ENCODE data around the gene FAM120B.
A peak's percentile ranks its signal among the peaks of the same experiment; 100 is the strongest.

Gene FAM120B

DNA sequence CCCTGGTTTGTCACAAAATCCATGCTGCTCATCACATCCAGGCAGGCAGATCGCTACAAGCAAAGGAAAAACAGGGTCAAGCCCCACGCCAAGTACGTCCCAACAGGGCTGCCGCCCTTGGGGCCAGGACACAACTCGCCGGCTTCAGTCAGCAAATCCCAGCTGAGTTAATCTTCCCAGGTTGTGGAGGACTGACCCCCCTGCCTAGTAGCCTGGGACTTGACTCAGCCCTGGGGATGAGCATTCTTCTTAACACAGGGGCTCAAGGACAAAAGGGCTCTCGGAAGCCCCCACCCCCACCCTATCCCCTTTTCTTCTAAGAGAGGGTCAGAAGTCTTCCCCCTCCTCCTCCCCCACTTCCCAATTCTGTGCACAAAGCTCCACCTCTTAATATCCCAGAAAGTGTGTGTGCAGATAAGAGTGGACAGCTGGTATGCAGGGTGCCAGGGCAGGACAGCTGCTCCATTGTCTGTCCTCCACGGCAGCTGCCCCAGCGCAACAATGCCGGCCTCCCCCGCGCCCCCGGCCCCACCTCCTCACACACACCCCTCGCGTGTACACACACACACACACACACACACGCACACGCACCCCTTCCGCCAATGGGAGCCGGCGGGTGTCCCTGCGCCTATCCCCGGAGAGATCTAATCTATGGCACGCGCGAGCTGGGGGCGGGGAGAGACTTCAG is 20.2 kb upstream of the FAM120B start:
- H3K4me3 ChIP-seq (ENCODE audit: low read depth, low read length): no peak overlapping the region

DNA sequence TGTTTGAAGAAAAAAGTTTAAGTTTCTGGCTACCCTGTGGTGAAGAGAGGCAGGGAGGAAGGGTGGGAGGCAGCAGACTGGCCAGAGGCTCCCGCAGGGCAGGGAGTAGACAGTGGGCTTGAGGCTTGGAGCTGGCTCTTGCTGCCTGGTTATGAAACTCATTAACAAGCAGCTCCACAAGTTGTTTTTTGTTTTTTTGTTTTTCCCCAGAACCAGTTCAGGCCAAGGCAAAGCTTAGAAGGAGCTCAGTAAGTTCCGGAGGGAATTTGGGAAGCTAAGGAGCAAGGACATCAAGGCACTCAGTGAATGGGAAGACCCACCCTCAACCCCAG is 19.7 kb upstream of the FAM120B start:
- H3K4me3 ChIP-seq (ENCODE audit: low read depth, low read length): no peak overlapping the region

DNA sequence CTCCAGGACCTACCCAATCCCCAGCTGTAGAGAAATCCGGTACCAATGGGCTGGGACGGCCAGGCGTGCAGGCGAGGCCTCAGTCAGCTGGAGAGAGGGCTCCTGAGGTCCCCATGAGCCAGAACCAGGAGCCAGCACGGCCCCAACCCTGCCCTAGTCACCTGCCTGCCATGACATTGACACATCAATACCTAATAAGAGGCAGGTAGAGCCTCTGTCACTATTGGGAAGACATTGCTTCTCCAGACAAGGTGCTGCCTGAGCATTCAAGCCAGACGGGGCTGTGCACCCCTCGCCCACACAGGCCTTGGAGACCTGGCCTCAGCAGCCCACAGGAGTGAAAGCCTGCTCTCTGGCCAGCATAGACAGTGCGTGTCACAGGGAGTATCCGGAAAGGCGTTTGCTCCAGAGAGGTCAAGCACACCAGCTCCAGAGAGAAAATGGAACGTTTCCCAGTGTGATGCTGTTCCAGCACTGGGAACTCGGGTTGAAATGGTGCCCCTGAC is 19.1 kb upstream of the FAM120B start:
- no peak overlapping the region for H3K4me3 ChIP-seq (ENCODE audit: low read depth, low read length)

DNA sequence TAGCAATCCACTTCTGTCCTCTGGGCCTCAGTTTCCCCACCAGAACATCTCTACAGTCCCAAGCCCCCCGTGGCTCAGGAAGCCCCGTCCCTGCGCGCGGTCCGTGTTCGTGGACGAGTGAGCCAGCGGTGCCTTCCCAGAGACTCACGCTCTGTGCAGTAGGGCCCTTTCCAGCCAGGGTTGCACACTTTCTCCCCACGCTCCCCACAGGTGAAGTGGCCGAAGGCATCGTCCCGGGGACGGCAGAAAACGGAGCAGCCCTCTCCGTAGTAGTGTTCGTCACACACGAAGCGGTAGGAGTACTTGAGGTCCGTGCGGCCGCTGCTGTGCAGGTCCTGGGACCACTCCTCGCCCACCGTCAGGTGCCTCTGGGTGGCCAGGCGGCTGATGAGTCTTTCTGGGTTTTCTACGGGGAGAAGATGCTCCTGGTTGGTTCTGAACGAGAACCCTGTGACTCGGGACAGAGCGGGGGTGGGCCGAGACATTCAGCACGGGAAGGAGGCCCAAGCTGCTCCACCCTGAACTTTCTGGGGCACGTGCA is 18.4 kb upstream of the FAM120B start:
- no peak overlapping the region for H3K4me3 ChIP-seq (ENCODE audit: low read depth, low read length)

DNA sequence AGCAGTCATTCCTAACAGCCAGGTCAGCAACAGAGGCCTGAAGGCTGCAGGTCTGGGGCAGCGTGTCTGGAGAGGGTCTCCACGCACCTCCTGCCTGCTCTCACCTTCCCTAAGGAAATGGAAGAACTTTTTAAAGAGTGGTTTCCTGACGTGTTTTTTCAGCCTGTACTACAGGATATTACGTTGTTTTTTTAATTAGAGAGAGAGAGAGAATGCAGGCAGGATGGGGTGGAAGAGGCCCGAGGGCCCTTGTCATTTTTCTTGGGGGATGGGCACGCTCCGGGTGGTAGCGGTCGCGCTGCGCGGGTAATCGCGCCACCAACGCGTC is 17.7 kb upstream of the FAM120B start:
- peak overlapping the region; percentile 21 for H3K4me3 ChIP-seq (ENCODE audit: low read depth, low read length)

DNA sequence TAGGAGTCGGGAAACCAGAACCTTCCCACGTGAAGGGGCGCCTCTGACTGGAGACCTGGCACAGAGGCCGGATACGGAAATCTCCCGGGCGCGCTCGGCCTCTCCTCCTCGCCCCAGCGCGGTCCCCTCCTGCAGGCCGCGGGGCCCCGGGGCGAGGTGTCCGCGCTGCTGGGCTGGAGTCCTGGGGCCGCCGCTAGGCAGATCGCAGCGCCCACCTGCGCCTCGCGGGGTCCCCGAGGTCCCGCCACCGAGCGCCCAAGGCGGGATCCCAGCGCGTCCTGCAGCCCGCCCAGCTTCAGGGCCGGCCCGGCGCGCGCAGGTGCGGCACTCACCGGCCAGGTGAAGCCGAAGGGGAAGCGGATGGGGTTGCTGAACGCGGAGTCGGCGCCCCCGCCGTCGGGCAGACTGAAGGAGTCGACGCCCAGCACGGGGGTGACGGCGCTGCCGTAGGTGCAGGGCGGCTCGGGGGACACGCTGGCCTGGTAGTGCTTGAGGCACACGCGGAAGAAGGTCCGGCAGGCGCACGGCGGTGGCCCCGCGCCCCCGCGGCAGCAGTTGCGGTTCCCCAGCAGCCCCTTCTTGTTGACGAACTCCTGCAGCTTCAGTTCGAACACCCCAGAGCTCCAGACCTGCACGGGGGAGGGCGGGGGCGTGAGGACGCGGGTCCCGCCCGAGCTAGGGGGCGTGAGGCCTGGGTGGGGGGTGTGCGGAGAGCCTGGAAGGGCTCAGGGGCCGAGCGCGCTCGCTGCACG is 17.2 kb upstream of the FAM120B start:
- H3K4me3 ChIP-seq (ENCODE audit: low read depth, low read length): peak overlapping the region; percentile 34

DNA sequence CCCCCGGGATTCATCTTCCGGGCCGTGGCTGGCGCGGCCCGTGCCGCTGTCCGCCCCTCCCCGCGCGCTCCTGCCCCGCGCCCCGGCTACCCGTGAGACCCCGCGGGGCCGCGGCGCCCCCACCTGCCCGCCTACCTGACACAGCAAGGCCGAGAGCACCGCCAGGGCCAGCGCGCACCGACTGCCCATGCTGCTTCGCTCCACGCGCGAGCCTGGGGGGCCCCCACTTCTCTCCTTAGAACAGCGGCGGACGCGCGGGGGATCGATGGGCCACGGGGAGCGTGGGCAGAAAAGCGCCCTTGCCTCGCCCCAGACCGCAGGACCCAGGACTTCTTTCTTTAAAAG is 16.6 kb upstream of the FAM120B start:
- H3K4me3 ChIP-seq (ENCODE audit: low read depth, low read length): peak overlapping the region; percentile 34

DNA sequence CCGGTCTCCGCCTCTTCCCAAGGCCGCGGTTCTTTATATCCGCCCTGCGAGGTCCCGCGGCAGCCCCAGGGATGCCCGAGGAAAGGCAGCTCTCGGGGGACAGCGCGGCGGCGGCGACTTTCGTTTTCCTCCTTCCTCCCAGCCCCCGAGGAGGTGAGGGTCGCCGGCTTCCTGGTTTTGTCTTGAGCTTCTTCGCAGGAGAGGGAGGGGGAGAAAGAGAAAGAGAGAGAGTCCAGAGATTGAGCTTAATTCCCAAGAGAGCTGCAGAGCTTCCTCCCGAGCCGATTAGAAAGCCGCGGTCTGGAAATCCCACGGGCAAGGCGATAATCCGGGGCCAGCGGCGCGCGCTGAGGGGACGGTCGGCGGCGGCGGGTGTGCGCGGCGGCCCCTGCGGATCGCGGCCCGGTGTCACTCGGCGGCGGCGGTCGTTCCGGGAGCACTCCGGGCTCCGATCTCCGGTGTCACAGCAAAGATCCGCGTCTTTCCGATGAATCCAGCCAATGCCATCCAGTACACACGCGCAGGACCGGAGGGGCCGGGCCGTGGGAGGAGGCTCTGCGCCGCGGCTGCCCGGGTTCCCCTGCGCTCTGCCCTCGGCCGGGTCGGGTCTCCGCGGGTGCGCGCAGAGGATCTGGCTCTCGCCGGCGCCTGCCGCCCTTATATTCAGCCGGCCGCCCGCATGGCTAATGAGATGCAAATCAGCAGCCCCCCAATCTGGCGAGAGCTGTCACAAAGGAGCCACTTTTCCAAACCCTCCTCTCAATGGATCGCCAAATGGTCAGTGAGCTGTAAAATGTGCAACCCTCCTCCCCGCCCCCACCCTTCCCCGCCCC is 16.0 kb upstream of the FAM120B start, which contains the start of gene DLL1:
TSS of gene DLL1 (minus strand) at position 783 of the 833 bp plus-strand sequence. CDS start 939 bp downstream, outside the sequence.
- H3K4me3 ChIP-seq (ENCODE audit: low read depth, low read length): peak within 1 kb of the TSS; percentile 44

DNA sequence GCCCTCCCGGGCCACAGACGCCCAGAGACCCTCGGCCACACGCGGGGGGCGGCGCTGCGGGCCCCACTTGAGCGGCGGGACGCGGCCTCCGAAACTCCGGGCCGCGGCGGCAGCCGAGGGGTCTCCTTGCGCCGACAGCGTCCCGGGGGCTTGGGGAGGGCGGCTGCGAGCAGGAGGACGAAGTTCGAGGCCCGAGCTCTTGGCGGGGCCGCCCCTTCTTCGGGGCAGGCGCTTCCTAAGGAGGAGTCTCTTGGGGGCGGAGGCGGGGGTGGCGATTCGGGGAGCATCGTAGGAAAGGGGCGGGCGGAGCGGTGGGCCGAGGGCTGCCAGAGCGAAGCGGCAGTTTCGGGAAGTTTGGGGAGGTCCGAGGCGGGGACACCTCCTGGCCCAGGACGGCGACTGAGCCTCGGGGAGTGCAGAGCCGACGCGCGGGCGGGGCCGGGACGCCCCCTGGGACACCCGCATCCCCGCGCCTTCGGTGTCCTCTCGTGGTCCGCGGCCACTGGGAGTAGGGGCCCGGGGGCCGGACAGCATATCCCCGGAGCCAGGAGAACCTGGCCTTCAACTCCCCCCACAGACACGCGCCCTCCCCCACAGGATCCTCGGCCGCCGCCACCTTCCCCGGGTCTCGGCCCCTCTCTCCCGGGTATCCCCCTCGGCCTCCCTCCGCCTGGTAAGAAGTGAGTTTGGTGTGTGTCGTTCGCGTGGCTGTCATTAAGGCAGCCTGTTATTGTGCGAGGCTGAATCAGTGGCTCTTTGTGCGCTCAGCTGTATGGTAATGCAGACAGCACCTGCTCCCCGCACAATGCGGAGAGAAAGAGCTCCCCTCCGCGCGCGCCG is 15.1 kb upstream of the FAM120B start:
- peak overlapping the region; percentile 44 for H3K4me3 ChIP-seq (ENCODE audit: low read depth, low read length)

DNA sequence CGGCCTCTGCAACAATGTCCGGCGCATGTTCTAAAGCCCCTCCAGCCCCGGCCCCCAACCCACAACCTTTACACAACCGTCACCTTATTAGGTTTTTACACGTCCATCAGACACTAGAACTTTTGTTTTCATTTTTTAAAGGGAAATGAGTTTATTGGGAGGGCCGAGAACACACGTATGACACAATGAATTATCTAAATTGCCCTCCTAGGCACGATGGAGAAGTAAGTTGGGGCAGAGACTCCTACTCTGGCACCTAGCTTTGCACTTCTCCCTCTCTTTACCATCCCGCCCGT is 14.5 kb upstream of the FAM120B start:
- peak overlapping the region; percentile 44 for H3K4me3 ChIP-seq (ENCODE audit: low read depth, low read length)

DNA sequence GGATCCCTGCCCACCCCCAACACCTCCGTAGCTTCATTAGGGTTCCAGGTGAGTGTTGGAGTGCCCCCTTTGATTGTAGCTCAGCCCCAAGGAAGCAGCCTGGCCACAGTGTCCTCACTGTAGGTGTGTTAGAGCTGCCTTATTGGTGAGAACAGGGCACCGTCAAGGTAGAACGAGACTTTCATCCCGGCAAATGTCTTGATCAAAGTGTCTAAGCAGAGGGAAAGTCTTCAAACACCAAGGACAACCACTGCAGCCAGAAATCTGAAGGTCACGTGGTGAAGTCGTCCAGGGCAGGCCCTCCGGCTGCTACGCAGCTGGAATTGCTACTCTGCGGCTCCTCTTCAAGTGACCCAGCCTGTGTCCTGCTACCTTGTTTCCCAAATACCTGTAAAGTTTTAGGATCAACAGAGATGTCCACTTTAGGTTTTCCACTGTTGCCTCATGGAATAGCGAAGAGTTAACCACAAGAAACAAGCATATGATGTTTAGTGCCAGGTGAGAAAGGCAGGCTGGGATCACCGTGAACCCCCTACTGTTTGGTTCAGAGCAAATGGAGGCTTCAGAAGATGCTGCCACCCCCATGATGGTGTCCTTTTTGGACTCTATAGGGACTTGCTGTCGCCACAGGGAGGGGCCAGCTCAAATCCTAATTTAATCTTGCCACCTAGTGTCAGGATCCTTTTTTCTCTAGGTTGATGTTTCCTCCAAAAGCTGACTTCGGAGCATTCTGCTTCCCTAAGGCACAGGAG is 14.0 kb upstream of the FAM120B start:
- no peak overlapping the region for H3K4me3 ChIP-seq (ENCODE audit: low read depth, low read length)

DNA sequence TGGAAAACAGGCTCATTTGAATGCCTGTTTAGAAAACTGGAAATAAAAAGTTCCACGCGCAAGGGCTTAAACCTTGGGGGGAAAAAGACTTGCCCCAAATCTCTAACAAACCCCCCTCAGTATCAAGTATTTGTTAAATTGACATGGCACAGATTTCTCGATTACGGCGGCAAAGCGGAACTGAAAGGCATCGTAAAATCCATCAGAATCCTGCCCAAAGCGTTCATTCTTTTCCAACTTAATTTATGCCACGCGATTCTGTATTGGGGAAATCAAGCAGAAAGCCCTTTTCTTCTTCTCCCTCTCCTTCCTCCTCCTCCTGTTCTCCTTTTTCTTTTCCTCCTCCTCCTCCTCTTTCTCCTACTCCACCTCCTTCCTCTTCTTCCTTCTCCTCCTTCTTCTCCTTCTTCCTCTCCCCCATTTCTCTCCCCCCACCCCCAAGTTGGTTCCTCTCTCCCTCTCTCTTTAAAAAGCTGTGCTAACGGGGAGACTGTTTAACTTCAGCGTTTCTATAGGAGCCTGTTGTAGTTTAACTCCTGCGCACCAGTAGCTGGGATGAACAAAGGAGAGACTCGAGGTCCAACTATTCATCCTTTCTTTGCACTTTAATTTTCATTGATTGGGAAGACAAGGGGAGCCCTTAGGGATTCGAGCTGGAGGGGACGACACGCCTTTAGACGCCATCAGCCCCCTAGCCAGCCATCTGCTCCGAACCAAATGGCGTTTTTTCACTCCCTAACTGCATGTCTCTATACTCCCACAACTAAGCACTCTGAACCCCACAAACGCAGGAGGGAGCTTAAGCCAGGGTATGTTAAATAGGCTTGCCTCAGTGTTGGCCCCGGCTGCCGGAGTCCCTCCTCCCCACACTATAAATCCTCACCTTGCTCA is 13.0 kb upstream of the FAM120B start:
- H3K4me3 ChIP-seq (ENCODE audit: low read depth, low read length): no peak overlapping the region

DNA sequence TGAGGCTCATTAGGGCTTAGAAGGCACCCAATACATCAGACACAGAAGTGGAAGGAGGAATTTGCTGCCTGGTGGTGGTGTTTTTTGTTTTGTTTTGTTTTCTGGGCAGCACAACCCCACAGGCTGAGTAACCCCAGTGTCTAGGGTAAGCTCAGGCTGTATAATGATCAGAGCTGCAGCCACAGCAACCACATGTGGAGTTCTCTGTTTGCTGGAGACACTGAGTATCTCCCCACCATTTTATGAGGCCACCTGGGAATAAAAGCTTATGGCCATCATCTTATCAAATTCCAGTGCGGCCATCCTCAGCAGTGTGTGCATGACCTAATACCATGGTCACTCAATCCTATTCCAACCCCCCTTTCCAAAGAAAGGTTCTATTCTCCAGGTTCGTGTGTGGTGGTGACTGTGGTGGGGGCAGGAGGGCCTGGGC is 12.2 kb upstream of the FAM120B start:
- H3K4me3 ChIP-seq (ENCODE audit: low read depth, low read length): no peak overlapping the region

DNA sequence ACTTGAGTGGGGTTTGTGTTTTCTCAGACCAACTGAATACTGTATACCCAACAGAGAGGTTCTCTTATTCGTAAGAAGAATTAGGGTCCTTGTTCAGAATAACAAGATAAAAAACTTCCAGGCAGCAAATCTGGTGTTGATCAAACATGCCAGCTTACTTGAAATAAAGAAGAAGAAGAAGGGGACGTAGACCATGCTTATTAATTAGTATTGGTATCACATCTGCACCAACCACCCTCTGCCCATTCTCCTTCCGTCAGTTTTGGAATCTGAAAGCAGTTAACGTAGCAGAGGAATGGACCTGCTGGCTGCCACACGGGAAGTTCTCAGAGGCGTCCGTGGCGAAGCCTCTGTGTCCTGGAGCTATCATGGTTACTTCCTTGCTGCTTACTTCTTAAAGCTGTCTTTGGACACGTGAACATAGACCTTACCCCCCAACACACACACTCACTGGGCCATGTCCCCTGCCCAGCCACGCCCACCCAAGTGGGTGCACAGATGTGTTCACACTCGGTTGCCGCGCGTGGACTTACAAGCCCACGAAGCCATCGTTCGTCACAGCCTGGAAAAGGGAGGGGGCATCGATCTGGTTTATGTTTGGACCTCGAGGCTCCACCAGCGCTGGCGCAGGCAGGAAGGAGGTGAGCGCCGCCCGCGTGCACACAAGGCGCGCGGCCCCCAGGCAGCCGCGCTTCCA is 11.6 kb upstream of the FAM120B start:
- peak overlapping the region; percentile 2 for H3K4me3 ChIP-seq (ENCODE audit: low read depth, low read length)

DNA sequence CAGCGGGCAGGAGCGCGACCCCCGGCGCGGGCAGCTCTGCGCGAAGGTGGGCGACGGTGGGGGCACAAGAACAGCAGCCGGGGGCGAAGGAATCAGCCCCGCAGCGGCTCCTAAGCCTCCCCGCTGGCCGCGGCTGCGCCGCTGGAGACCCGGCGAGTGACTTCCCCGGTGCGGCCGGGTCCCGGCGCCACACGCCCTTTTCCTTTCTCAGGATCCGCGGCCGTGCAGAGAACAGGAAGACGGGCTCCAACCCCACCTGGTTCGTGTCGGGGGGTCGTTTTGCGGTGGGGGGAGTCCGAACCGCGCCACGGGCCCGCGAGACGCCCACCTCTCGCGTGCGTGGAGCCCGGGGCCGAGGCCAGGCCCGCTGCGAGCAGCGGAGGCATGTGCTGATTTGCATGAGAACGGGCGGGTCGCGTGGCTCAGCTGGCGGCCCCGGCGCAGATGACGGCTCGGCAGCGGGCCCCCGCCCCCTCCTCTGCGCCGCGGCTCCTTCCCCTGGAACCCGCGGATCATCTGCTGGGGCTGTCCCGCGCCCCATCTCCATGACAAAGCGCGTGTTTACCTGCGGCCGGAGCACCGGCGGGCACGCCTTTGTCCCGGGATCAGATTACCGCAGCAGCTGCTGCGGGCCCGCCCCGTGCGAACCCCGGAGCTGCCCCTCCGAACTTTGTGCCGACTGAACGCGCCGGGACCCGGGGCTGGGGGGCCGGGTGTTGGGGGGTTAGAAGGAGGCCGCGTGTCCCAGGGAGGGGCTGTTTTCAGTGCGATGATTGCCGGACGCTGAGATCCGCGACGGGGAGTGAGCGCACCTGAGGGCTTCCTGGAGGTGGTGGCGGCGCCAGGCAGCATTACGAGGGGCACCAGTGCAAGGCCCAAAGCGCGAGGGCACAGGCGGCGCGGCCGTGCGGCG is 10.8 kb upstream of the FAM120B start:
- H3K4me3 ChIP-seq (ENCODE audit: low read depth, low read length): peak overlapping the region; percentile 2

DNA sequence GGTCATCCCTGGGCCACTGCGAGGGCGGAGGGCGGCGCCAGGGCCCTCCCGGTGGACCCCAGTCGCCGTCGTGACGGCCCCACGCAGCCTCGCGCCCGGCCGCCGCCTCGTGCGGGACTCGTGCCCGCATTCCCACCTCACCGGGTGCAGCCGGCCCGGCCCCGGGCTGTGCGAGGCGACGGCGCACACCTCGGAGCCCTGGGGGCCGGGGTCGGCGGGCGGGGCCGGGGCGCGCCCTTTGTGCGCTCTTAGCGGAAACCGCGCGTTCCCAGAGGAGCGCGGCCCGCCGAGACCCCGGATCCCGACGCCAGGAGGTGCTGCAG is 10.2 kb upstream of the FAM120B start:
- no peak overlapping the region for H3K4me3 ChIP-seq (ENCODE audit: low read depth, low read length)

DNA sequence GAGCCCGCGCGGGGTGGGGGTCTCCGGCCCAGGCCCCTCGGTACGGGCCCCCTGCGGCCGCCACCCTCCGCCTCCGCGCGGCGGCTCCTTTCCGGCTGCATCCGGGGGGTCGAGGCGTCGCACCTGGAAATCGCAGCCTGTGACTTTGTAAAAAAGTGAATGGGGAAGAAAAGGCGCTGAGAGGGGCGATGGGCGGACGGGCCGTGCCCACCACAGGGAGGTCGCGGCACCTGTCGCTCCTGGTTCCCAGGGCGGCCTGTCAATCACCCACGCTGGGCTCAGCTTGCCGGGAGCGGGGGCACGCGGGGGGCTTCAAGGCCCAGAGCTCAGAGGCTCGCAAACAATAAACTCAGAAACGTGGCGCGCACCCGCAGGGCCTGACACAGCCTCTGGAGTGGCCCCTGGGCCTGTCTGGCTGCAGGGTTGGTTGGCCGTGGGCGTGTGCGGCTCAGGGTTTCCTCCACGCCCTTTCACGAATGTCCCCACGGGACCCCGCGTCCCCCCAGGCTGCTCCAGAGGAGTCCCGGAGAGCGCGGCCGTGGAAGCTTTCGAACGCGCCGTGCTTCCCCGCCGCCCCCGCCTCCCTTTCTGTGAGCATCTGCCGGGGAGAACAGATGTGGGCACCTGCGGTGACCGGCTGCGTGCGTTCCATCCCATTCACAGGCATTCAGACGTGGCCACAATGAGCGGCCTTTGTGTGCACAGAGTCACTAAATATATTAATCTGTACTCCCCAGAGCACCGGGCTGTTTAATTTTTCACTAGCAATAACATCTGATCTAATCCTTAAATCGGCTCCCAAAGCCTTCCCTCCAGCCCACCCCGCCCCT is 9.6 kb upstream of the FAM120B start:
- H3K4me3 ChIP-seq (ENCODE audit: low read depth, low read length): no peak overlapping the region

Data from iPS-11a (cell line).